ENCODE data around the gene SPATA7. TPM values are rescaled to one million over a fixed set of nuclear protein-coding genes. Genes with fewer than 3 reads are reported as not detected.

The SPATA7 gene
- total and polyA plus RNA-seq, 2 of the 4 experiments (the other 2 are of a cell fraction), result 6.6 to 10.0 TPM

DNA sequence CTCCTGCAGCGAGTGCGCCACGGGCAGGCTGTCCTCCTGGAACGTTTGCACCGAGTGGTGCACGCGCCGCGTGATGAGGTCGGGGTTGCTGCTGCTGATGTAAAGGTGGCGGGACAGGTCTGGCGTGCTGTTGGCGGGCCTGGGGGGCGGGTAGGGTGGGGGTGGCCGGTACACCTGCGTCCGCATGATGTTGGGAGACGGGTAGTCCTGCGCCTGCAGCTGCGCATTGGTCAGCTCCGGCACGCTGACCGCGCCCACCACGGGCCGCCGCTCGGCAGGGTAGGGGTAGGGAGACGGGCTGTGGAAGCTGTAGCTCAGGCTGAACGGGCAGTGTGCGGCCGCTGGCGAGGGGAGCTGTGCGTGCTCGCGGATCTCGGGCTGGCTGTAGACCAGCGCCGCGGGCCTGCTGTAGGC, 94.1 kb downstream of the SPATA7 start:
- no peak overlapping the region for H3K18ac ChIP-seq (ENCODE audit: low read depth, low read length)
- no peaks in the 10 kb centered on the region for H3K9me3 ChIP-seq (ENCODE audit: control insufficient read depth, insufficient read depth, low read length)
- no peak overlapping the region for H2AK5ac ChIP-seq (ENCODE audit: low read depth, low read length)
- H2BK5ac ChIP-seq (ENCODE audit: low read depth, low read length, poor library complexity, severe bottlenecking), result no peak overlapping the region
- no peak overlapping the region for H2BK15ac ChIP-seq (ENCODE audit: low read depth, low read length)
- DNase-seq (no peak), ATAC-seq (ENCODE audit: low read depth) (no peak)
- H3K14ac ChIP-seq (replicated peaks; ENCODE audit: low read depth, low read length), result no peak overlapping the region
- in situ Hi-C loops (cut with MboI; ENCODE audit: low sequenced_read_pairs) (no loop called here), intact Hi-C loops (cut with micrococcal nuclease) (no loop called here), dilution Hi-C loops (cut with HindIII; ENCODE audit: low sequenced_read_pairs, unreplicated experiment) (no loop called here)
- CTCF ChIA-PET, result interaction anchor here (0.8 kb wide), 1 partner anchor 291 kb away, joined by 3 read pairs; no protein-coding TSS in a partner anchor
- H3K9me1 ChIP-seq (ENCODE audit: insufficient read depth, low read length), result peaks cover 6% of the 10 kb centered on the region
- no peak overlapping the region for H2AFZ ChIP-seq (replicated peaks; ENCODE audit: low read length, poor library complexity)
- H3K4me3 ChIP-seq (ENCODE audit: insufficient read depth, low read depth, low read length), result no peak overlapping the region
- no peak overlapping the region for H3K27ac ChIP-seq (ENCODE audit: insufficient read depth, low read length)
- TF ChIP-seq, protein P1, sequence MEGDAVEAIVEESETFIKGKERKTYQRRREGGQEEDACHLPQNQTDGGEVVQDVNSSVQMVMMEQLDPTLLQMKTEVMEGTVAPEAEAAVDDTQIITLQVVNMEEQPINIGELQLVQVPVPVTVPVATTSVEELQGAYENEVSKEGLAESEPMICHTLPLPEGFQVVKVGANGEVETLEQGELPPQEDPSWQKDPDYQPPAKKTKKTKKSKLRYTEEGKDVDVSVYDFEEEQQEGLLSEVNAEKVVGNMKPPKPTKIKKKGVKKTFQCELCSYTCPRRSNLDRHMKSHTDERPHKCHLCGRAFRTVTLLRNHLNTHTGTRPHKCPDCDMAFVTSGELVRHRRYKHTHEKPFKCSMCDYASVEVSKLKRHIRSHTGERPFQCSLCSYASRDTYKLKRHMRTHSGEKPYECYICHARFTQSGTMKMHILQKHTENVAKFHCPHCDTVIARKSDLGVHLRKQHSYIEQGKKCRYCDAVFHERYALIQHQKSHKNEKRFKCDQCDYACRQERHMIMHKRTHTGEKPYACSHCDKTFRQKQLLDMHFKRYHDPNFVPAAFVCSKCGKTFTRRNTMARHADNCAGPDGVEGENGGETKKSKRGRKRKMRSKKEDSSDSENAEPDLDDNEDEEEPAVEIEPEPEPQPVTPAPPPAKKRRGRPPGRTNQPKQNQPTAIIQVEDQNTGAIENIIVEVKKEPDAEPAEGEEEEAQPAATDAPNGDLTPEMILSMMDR (conservative IDR thresholded peaks at IDR 0.05; ENCODE audit: low read depth, low read length), result no peak
- TF ChIP-seq RFX5 (IDR thresholded peaks at IDR 0.05; ENCODE audit: low read depth, low read length), result no peak
- TF ChIP-seq MAFK (IDR thresholded peaks at IDR 0.05; ENCODE audit: low read depth, low read length), result no peak
- TF ChIP-seq MAZ (IDR thresholded peaks at IDR 0.05; ENCODE audit: borderline replicate concordance, low read depth, low read length), result no peak
- TF ChIP-seq, protein P2, sequence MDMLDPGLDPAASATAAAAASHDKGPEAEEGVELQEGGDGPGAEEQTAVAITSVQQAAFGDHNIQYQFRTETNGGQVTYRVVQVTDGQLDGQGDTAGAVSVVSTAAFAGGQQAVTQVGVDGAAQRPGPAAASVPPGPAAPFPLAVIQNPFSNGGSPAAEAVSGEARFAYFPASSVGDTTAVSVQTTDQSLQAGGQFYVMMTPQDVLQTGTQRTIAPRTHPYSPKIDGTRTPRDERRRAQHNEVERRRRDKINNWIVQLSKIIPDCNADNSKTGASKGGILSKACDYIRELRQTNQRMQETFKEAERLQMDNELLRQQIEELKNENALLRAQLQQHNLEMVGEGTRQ (IDR thresholded peaks at IDR 0.05; ENCODE audit: low read depth, low read length), result no peak
- no peak for TF ChIP-seq CHD1 (IDR thresholded peaks at IDR 0.05; ENCODE audit: low read depth, low read length)
- TF ChIP-seq BHLHE40 (IDR thresholded peaks at IDR 0.05; ENCODE audit: low read depth, low read length), result no peak
- TF ChIP-seq NFE2L2 (IDR thresholded peaks at IDR 0.05; ENCODE audit: low read depth, low read length), result no peak
- TF ChIP-seq MXI1 (IDR thresholded peaks at IDR 0.05; ENCODE audit: borderline replicate concordance, low read depth, low read length), result no peak
- no peak overlapping the region for H4K5ac ChIP-seq (ENCODE audit: low read depth, low read length)
- H3K4me1 ChIP-seq (ENCODE audit: control insufficient read depth, insufficient read depth, low read length), result peaks cover 11% of the 10 kb centered on the region
- no peaks in the 10 kb centered on the region for H4K20me1 ChIP-seq (ENCODE audit: insufficient read depth, low read length)
- peaks cover 17 to 37% of the 10 kb centered on the region in 2 experiments for H3K79me1 ChIP-seq (ENCODE audit: low read depth in 1 of 2, low read length in 2 of 2)
- no peak overlapping the region for H2BK20ac ChIP-seq (ENCODE audit: low read depth, low read length)
- 92% methylated on average over 13 of the region's 40 CpGs; no CpG with 5 or more reads in 1 of the 2 experiments for WGBS, 2 experiments (ENCODE audit: extremely low coverage in 2 of 2, insufficient read length in 1 of 2)
- POLR2A ChIA-PET (ENCODE audit: unreplicated experiment), result no interaction called here
- H2AK9ac ChIP-seq (replicated peaks; ENCODE audit: low read depth, low read length, poor library complexity), result no peak overlapping the region
- peaks cover 46% of the 10 kb centered on the region for H3K36me3 ChIP-seq (ENCODE audit: control insufficient read depth, insufficient read depth, low read length)
- no peak overlapping the region for H3K56ac ChIP-seq (ENCODE audit: extremely low read depth, insufficient read depth, low read length)
- H3K4me2 ChIP-seq (ENCODE audit: low read depth, low read length), result no peak overlapping the region
- no peaks in the 10 kb centered on the region for H3K27me3 ChIP-seq (ENCODE audit: control insufficient read depth, insufficient read depth, low read length)
- no peak overlapping the region for H4K91ac ChIP-seq (ENCODE audit: insufficient read depth, low read depth, low read length)
- no peak overlapping the region for H2BK120ac ChIP-seq (ENCODE audit: low read depth, low read length)
- no peak overlapping the region for H3K4ac ChIP-seq (ENCODE audit: low read depth, low read length)
- no peak overlapping the region for H3K9ac ChIP-seq (ENCODE audit: low read depth, low read length)
- BruUV-seq (replicated peaks), result no TSS peak
- no peak overlapping the region for H3K23ac ChIP-seq (ENCODE audit: low read depth, low read length)
- H4K8ac ChIP-seq (ENCODE audit: low read depth in 2 of 2, low read length in 2 of 2), result no peak overlapping the region
